Endodermal cell (in vitro differentiated cells): ENCODE measurements around the gene MTHFD1L. TPM values are rescaled to one million over a fixed set of nuclear protein-coding genes. Genes with fewer than 3 reads are reported as not detected.
"Not testable (repeated sequence)": the region's sequence is repeated elsewhere in the genome, so short reads cannot be mapped to it uniquely, and the experiment has no call there.

Experiments
- DNase-seq: peaks from one replicate; pipeline ENCODE4 v3.0.0-alpha.2; 2017
- H3K27ac ChIP-seq: 2 replicates; pipeline ENCODE4 v1.5.1; 2013; ENCODE audit warnings: mild to moderate bottlenecking, low read depth, low read length, moderate library complexity
- H3K27me3 ChIP-seq: 2 replicates; pipeline ENCODE4 v1.6.1; 2013; ENCODE audit warnings: mild to moderate bottlenecking, low read length, moderate library complexity; ENCODE audit not compliant: insufficient read depth, control insufficient read depth, poor library complexity, severe bottlenecking
- H3K36me3 ChIP-seq: 2 replicates; pipeline ENCODE4 v1.7.0; 2013; ENCODE audit warnings: mild to moderate bottlenecking, low read length, moderate library complexity; ENCODE audit not compliant: control insufficient read depth, insufficient read depth
- H3K4me1 ChIP-seq: one replicate; pipeline ENCODE4 v1.7.0; 2013; ENCODE audit warnings: low read length; ENCODE audit not compliant: control insufficient read depth, insufficient read depth
- H3K4me3 ChIP-seq: 2 replicates; pipeline ENCODE4 v1.5.1; 2013; ENCODE audit warnings: mild to moderate bottlenecking, low read length, moderate library complexity
- H3K9ac ChIP-seq: 2 replicates; pipeline ENCODE4 v1.6.1; 2013; ENCODE audit warnings: mild to moderate bottlenecking, low read length, moderate library complexity; ENCODE audit not compliant: poor library complexity, severe bottlenecking; ENCODE audit errors: extremely low read depth
- H3K9me3 ChIP-seq: 2 replicates; pipeline ENCODE4 v1.6.1; 2013; ENCODE audit warnings: mild to moderate bottlenecking, low read length, moderate library complexity; ENCODE audit not compliant: control insufficient read depth
- H3K27ac Mint-ChIP-seq: 2 replicates; pipeline ENCODE4 v1.8.0; 2020; ENCODE audit warnings: mixed read lengths
- H3K27me3 Mint-ChIP-seq: 2 replicates; pipeline ENCODE4 v1.8.0; 2021; ENCODE audit warnings: mild to moderate bottlenecking, mixed read lengths; ENCODE audit not compliant: insufficient read depth
- H3K36me3 Mint-ChIP-seq: 2 replicates; pipeline ENCODE4 v1.8.0; 2020; ENCODE audit warnings: low read depth, mixed read lengths
- H3K4me1 Mint-ChIP-seq: 2 replicates; pipeline ENCODE4 v1.8.0; 2020; ENCODE audit warnings: mixed read lengths
- H3K4me3 Mint-ChIP-seq: 2 replicates; pipeline ENCODE4 v1.8.0; 2020; ENCODE audit warnings: mild to moderate bottlenecking, moderate library complexity, mixed read lengths
- H3K9me3 Mint-ChIP-seq: 2 replicates; pipeline ENCODE4 v1.8.0; 2020; ENCODE audit warnings: mild to moderate bottlenecking, mixed read lengths
- WGBS, 2 experiments: methylation state at CpG; one replicate each; pipeline versions ENCODE4 v1.1.5 to v1.1.7; 2013; ENCODE audit warnings: missing lambda C conversion rate in 2 of 2, mixed read lengths in 1 of 2; ENCODE audit not compliant: insufficient coverage in 1 of 2, insufficient read length in 1 of 2; 5-methylcytosine and 5-hydroxymethylcytosine counted together
- long read RNA-seq, 4 experiments: library from polyadenylated mRNA in 2 of 4; library from RNA in 1 of 4; library from capped mRNA in 1 of 4; stranded (forward) in 3 of 4; unstranded in 1 of 4; transcript quantifications; one replicate each; pipeline ENCODE4 v2.0.0, GENCODE V29; 2020 to 2021; ENCODE audit warnings: inconsistent platforms in 1 of 4
- polyA plus RNA-seq, 2 experiments: library from polyadenylated mRNA; stranded (reverse); fragments of 50-300 nt; gene quantifications; one replicate each; pipeline ENCODE4 v1.2.3, GENCODE V29; 2013
- total RNA-seq, 2 donors: library from RNA; stranded (reverse); fragmentation: NEBNext Ultra II Directional in 1 of 2; extraction: Animal tissue kit (Norgen Biotek cat#: 25700) in 1 of 2; gene quantifications; 2 replicates in 1 of 2; 3 replicates in 1 of 2; pipeline ENCODE4 v1.2.1, GENCODE V29; 2021
- TF ChIP-seq, protein P1 (sequence below): fragments of 200-600 bp; sonication (generic); conservative IDR thresholded peaks from 2 replicates; pipeline ENCODE4 v1.5.0; 2021; ENCODE audit warnings: antibody characterized with exemption, mild to moderate bottlenecking

The MTHFD1L gene
- total RNA-seq: 10 to 100 TPM; 70.2 to 72.6 TPM
- polyA plus RNA-seq (2013, experiment 1 of 2): 47.8 TPM
- 37.2 TPM for polyA plus RNA-seq (2013, experiment 2 of 2)
- long read RNA-seq, experiment 1, transcript MTHFD1L-201 (8 exons, 1,049 nt): major isoform, 9 of 38 reads
- long read RNA-seq, experiment 1, partial matches to known transcripts: 4 of 38 reads
- long read RNA-seq, experiment 1, other reads (novel, unspliced or antisense): 22 of 38 reads
- long read RNA-seq, experiment 2, transcript MTHFD1L-211 (28 exons, 3,475 nt): major isoform, 18 of 86 reads
- long read RNA-seq, experiment 2, transcript MTHFD1L-201 (8 exons, 1,049 nt): minor isoform, 8 of 86 reads
- long read RNA-seq, experiment 2, transcript MTHFD1L-203 (28 exons, 3,604 nt): minor isoform, 10 of 86 reads
- long read RNA-seq, experiment 2, partial matches to known transcripts: 12 of 86 reads
- long read RNA-seq, experiment 2, other reads (novel, unspliced or antisense): 38 of 86 reads
- long read RNA-seq, experiment 3, partial matches to known transcripts: 9 of 30 reads
- long read RNA-seq, experiment 3, other reads (novel, unspliced or antisense): 18 of 30 reads
- long read RNA-seq, experiment 4, partial matches to known transcripts: 12 of 17 reads
- long read RNA-seq, experiment 4, other reads (novel, unspliced or antisense): 5 of 17 reads

DNA sequence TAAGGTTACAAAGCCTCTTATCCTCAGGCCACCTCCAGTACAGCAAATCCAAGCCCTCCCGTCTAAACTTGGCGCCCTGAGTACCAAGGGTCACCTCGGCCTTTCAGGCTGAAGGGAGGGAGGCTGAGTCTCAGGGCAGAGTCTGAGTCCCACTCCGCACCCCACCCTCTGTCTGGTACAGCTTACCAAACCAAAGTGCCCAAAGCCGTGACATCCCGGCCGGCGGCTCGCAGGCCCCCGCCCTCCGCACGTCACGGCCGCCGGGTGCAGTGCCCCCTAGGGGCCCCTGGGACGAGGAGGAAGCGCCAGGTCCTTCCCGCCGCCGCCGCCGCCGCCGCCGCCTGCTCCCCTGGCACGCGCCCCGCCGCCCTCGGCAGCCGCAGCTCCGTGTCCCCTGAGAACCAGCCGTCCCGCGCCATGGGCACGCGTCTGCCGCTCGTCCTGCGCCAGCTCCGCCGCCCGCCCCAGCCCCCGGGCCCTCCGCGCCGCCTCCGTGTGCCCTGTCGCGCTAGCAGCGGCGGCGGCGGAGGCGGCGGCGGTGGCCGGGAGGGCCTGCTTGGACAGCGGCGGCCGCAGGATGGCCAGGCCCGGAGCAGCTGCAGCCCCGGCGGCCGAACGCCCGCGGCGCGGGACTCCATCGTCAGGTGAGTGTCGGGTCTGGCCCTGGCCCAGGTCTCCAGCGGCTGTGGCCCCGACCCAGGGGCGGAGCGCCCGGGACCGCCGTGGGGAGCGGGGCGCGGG is at the start of gene MTHFD1L:
Gene MTHFD1L (plus strand): TSS at position 297 of the 741 bp plus-strand sequence. CDS start 121 bp downstream, at position 418.
- Mint-ChIP-seq H3K27ac (peak within 1 kb of the TSS; percentile 97), H3K36me3 (peaks cover 6% of the 10 kb centered on the region), H3K27me3 (no peaks in the 10 kb centered on the region), H3K4me3 (peak within 1 kb of the TSS; percentile 83), H3K9me3 (no peaks in the 10 kb centered on the region), H3K4me1 (peaks cover 17% of the 10 kb centered on the region)
- Histone ChIP-seq H3K4me1 (no peaks in the 10 kb centered on the region), H3K27ac (peak within 1 kb of the TSS; percentile 96), H3K4me3 (peak within 1 kb of the TSS; percentile 97), H3K9me3 (no peaks in the 10 kb centered on the region), H3K9ac (peak within 1 kb of the TSS; percentile 87), H3K36me3 (peaks cover 4% of the 10 kb centered on the region), H3K27me3 (no peaks in the 10 kb centered on the region)
- DNase-seq: peak; percentile 91
- 0% methylated on average over 3 to 82 of the region's 82 CpGs for WGBS, 2 experiments
- TF ChIP-seq, protein P1, sequence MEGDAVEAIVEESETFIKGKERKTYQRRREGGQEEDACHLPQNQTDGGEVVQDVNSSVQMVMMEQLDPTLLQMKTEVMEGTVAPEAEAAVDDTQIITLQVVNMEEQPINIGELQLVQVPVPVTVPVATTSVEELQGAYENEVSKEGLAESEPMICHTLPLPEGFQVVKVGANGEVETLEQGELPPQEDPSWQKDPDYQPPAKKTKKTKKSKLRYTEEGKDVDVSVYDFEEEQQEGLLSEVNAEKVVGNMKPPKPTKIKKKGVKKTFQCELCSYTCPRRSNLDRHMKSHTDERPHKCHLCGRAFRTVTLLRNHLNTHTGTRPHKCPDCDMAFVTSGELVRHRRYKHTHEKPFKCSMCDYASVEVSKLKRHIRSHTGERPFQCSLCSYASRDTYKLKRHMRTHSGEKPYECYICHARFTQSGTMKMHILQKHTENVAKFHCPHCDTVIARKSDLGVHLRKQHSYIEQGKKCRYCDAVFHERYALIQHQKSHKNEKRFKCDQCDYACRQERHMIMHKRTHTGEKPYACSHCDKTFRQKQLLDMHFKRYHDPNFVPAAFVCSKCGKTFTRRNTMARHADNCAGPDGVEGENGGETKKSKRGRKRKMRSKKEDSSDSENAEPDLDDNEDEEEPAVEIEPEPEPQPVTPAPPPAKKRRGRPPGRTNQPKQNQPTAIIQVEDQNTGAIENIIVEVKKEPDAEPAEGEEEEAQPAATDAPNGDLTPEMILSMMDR: peak; percentile 82

DNA sequence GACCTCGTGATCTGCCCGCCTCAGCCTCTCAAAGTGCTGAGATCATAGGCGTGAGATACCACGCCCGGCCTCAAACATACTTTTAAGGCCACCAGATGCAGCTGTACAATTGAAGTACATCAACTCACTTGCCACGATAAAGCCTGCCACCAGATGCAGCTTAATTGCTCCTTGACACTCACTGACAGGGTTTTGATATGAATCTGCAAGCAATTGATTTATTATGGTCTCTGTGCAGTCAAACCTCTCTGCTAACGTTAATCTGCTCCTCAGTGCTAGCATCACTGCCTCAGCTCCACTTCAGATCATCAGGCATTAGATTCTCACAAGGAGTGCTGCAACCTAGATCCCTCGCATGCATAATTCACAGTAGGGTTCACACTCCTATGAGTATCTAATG is 48.9 kb upstream of the MTHFD1L start:
- not testable (repeated sequence) for H3K9me3 Mint-ChIP-seq, H3K4me3 Mint-ChIP-seq, H3K9me3 ChIP-seq, H3K27me3 ChIP-seq, H3K27ac ChIP-seq, H3K27ac Mint-ChIP-seq, H3K4me3 ChIP-seq, H3K4me1 Mint-ChIP-seq, H3K9ac ChIP-seq, H3K36me3 Mint-ChIP-seq, H3K4me1 ChIP-seq, H3K36me3 ChIP-seq, DNase-seq, H3K27me3 Mint-ChIP-seq
- 86 to 92% methylated on average over 6 to 8 of the region's 8 CpGs for WGBS, 2 experiments

DNA sequence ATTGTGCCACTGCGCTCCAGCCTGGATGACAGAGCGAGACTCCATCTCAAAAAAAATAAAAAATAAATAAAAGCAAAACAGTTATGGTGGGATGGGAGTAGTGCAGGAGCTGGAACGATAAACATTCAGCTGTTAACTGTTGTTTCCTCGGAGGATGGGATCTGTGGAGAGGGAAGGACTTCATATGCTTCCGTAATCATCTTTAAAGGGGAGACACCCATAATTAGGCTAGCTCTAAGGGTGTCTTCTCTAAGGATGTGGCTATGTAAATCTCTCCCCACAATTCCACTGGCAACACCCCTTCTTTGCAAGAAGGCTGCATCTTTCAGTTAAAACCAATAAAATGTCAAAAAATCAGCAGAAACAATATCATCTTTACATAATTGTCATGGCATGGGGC is 42.6 kb upstream of the MTHFD1L start:
- no peak overlapping the region for H3K27ac Mint-ChIP-seq
- H3K4me3 Mint-ChIP-seq: no peak overlapping the region
- H3K36me3 Mint-ChIP-seq: no peaks in the 10 kb centered on the region
- Histone ChIP-seq H3K27ac (no peak overlapping the region), H3K4me1 (no peaks in the 10 kb centered on the region), H3K4me3 (no peak overlapping the region), H3K36me3 (no peaks in the 10 kb centered on the region), H3K9me3 (no peaks in the 10 kb centered on the region), H3K27me3 (no peaks in the 10 kb centered on the region), H3K9ac (no peak overlapping the region)
- no peaks in the 10 kb centered on the region for H3K9me3 Mint-ChIP-seq
- H3K4me1 Mint-ChIP-seq: peaks cover 3% of the 10 kb centered on the region
- 94 to 100% methylated on average over 1 to 5 of the region's 5 CpGs for WGBS, 2 experiments
- TF ChIP-seq, protein P1: no peak
- DNase-seq: no peak
- H3K27me3 Mint-ChIP-seq: peaks cover 2% of the 10 kb centered on the region
